ENCODE results near the gene NEUROG1.

GRCh38 chr5:135509995-135510394 lies 25.8 kb downstream of the NEUROG1 start:
- TF ChIP-seq CTCF (IDR thresholded peaks at IDR 0.05) (no peak), POLR2AphosphoS5 (IDR thresholded peaks at IDR 0.05) (no peak), POLR2A (IDR thresholded peaks at IDR 0.05) (no peak)

All from transverse colon (tissue), 4 donors.